Ishikawa (cell line): ENCODE data around the gene MRTFA.

ENCODE experiments used
- CEBPB ChIP-seq: IDR thresholded peaks from 2 replicates; pipeline ENCODE4 v1.6.1; 2012
- CREB1 ChIP-seq: IDR thresholded peaks from 2 replicates; pipeline ENCODE4 v1.6.1; 2012; ENCODE audit warnings: low read depth
- EGR1 ChIP-seq: IDR thresholded peaks from 2 replicates; pipeline ENCODE4 v1.6.1; 2012
- EP300 ChIP-seq: IDR thresholded peaks from 2 replicates; pipeline ENCODE4 v1.6.1; 2012; ENCODE audit warnings: borderline replicate concordance
- RAD21 ChIP-seq: IDR thresholded peaks from 2 replicates; pipeline ENCODE4 v1.6.1; 2012; ENCODE audit warnings: low read depth
- REST ChIP-seq: IDR thresholded peaks from 2 replicates; pipeline ENCODE4 v1.6.1; 2012; ENCODE audit warnings: low read depth, mild to moderate bottlenecking
- TAF1 ChIP-seq: IDR thresholded peaks from 2 replicates; pipeline ENCODE4 v1.6.1; 2012; ENCODE audit warnings: low read depth, mild to moderate bottlenecking
- USF1 ChIP-seq: IDR thresholded peaks from 2 replicates; pipeline ENCODE4 v1.6.1; 2012
- YY1 ChIP-seq: IDR thresholded peaks from 2 replicates; pipeline ENCODE4 v1.6.1; 2012; ENCODE audit warnings: low read depth

DNA sequence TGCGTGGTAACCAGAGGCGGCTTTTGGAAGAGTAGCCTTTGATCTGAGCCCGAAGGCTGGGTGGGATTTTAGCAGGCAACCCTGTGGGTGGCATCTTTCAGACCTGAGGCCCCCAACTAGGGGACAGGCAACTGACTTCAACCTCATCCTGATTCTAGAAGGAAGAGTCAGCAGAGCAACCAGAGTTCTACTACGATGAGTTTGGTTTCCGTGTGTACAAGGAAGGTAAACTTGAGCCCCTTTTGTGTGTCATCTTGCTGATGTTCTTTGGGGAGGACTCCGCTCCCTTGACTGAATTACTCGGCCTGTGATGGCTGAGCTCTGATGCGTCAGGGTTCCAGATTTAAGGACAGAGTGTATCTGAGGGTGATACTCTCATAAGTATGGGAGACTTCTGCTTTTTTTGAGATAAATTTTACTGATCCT is 234.5 kb downstream of the MRTFA start:
- TF ChIP-seq CREB1 (no peak), RAD21 (no peak), USF1 (no peak), CEBPB (no peak), EP300 (no peak), TAF1 (no peak), YY1 (no peak), EGR1 (no peak), REST (no peak)
